Psoas muscle (tissue), 8 donors: ENCODE data around the gene IL17C. TPM values are rescaled to one million over a fixed set of nuclear protein-coding genes. Genes with fewer than 3 reads are reported as not detected.

Experiments used
- ATAC-seq, 4 donors: fragments of 200-7000 bp; cut with Tn5 transposase; one replicate each; pipeline ENCODE4 v1.9.1; 2020; ENCODE audit warnings: moderate library complexity in 3 of 4, mild to moderate bottlenecking in 2 of 4
- DNase-seq, 2 donors: peaks; one replicate each; pipeline ENCODE4 v3.0.0-alpha.2; 2020
- H3K27ac ChIP-seq: fragments of 200-600 bp; one replicate; pipeline ENCODE4 v1.8.0; 2022
- H3K27me3 ChIP-seq, 3 donors: fragments of 200-600 bp in 1 of 3; one replicate each; pipeline versions ENCODE4 v1.6.1 to v1.8.0; 2013 to 2022; ENCODE audit warnings: low read length in 2 of 3, mild to moderate bottlenecking in 2 of 3, moderate library complexity in 1 of 3; ENCODE audit not compliant: insufficient read depth in 3 of 3
- H3K36me3 ChIP-seq, 2 donors: fragments of 200-600 bp in 1 of 2; one replicate each; pipeline versions ENCODE4 v1.6.1 to v1.8.0; 2013 to 2022; ENCODE audit warnings: low read depth in 1 of 2, mild to moderate bottlenecking in 1 of 2, moderate library complexity in 1 of 2; ENCODE audit not compliant: insufficient read depth in 1 of 2
- H3K4me1 ChIP-seq: fragments of 200-600 bp; one replicate; pipeline ENCODE4 v1.8.0; 2022
- H3K4me3 ChIP-seq: fragments of 200-600 bp; one replicate; pipeline ENCODE4 v1.8.0; 2022; ENCODE audit warnings: mild to moderate bottlenecking
- H3K9me3 ChIP-seq: fragments of 200-600 bp; one replicate; pipeline ENCODE4 v1.8.0; 2022
- CTCF ChIP-seq: fragments of 200-600 bp; IDR thresholded peaks from one replicate; pipeline ENCODE4 v1.8.0; 2022; ENCODE audit warnings: antibody characterized with exemption
- WGBS, 3 donors: extraction: QIAGEN DNeasy Blood & Tissue Kit; methylation state at CpG; one replicate each; pipeline versions ENCODE4 v1.1.6 to v1.1.7; 2013; 5-methylcytosine and 5-hydroxymethylcytosine counted together
- intact Hi-C, 2 donors: fragments of 100-400 bp; cut with DNase I; formaldehyde crosslinking; loops; one replicate each; pipeline versions ENCODE4 v1.11.0 to v1.14.2; 2022
- polyA plus RNA-seq, 3 donors: library from polyadenylated mRNA; stranded (reverse); fragments of 200-250 nt; gene quantifications; one replicate each; pipeline ENCODE4 v1.2.3, GENCODE V29; 2013
- total RNA-seq, 4 donors: library from RNA; stranded (reverse); fragmentation: NEBNext Ultra II Directional in 2 of 4; extraction: Animal tissue kit (Norgen Biotek cat#: 25700) in 2 of 4; gene quantifications; one replicate each; pipeline versions ENCODE4 v1.2.1 to v1.2.4, GENCODE V29; 2021 to 2023
- donor health status: healthy with polysubstance abuse.
- donor health status: DM: no; HTN: no; CAD: no; lungs with moderate emphysema.
- donor health status: Bipolar disorder and iron deficiency.
- donor health status: healthy.
- donor health status: DM: yes; HTN: yes; CAD: no.
- donor health status: DM: no; HTN: no; CAD: no.
- donor health status: DM: no; HTN: no; CAD: no.
- donor health status: DM: yes; HTN: yes; CAD: no.

Gene IL17C
- total and polyA plus RNA-seq, 7 donors = not detected

GRCh38 chr16:88624481-88624880 lies 13.9 kb upstream of the IL17C start:
- ATAC-seq (no peak), DNase-seq (no peak)
- no peak overlapping the region for H3K4me3 ChIP-seq
- peaks cover 0 to 82% of the 10 kb centered on the region in 2 donors for H3K36me3 ChIP-seq
- H3K4me1 ChIP-seq = no peaks in the 10 kb centered on the region
- no peak overlapping the region for H3K27ac ChIP-seq
- no peaks in the 10 kb centered on the region for H3K27me3 ChIP-seq
- 88 to 94% (median 89%) methylated on average over 14 to 18 of the region's 18 CpGs for WGBS, 3 donors
- TF ChIP-seq CTCF = no peak
- intact Hi-C loops = no loop called here
- no peaks in the 10 kb centered on the region for H3K9me3 ChIP-seq

- no peak overlapping the region for H3K4me3 ChIP-seq
- WGBS, 3 donors = 78 to 88% (median 86%) methylated on average over 17 of the region's 17 CpGs
- intact Hi-C loops = no loop called here
- no peak for ATAC-seq
- H3K9me3 ChIP-seq = no peaks in the 10 kb centered on the region
- no peak for TF ChIP-seq CTCF
- H3K27ac ChIP-seq = no peak overlapping the region
- H3K4me1 ChIP-seq = no peaks in the 10 kb centered on the region
- no peaks in the 10 kb centered on the region for H3K27me3 ChIP-seq
- DNase-seq = no peak
- H3K36me3 ChIP-seq = peaks cover 3 to 83% of the 10 kb centered on the region in 2 donors
Measured at GRCh38 chr16:88624977-88625576, 13.3 kb upstream of the IL17C start.

- no peaks in the 10 kb centered on the region for H3K27me3 ChIP-seq
- no peaks in the 10 kb centered on the region for H3K4me1 ChIP-seq
- H3K9me3 ChIP-seq = no peaks in the 10 kb centered on the region
- DNase-seq (no peak), ATAC-seq (no peak)
- intact Hi-C loops = no loop called here
- WGBS, 3 donors = 92 to 95% (median 93%) methylated on average over 9 of the region's 9 CpGs
- no peak overlapping the region for H3K4me3 ChIP-seq
- peaks cover 5 to 98% of the 10 kb centered on the region in 2 donors for H3K36me3 ChIP-seq
- no peak for TF ChIP-seq CTCF
- H3K27ac ChIP-seq = no peak overlapping the region
Measured at GRCh38 chr16:88626646-88627045, 11.7 kb upstream of the IL17C start.

- DNase-seq = no peak
- Histone ChIP-seq H3K27ac (no peak overlapping the region), H3K4me1 (no peaks in the 10 kb centered on the region), H3K9me3 (no peaks in the 10 kb centered on the region), H3K36me3 (peaks cover 5 to 97% of the 10 kb centered on the region in 2 donors), H3K4me3 (no peak overlapping the region), H3K27me3 (no peaks in the 10 kb centered on the region)
- no peak for TF ChIP-seq CTCF
- WGBS, 3 donors = 92 to 95% (median 93%) methylated on average over 27 of the region's 27 CpGs
- no peak for ATAC-seq
- intact Hi-C loops = no loop called here
Measured at GRCh38 chr16:88627531-88628411, 10.6 kb upstream of the IL17C start.
